Medulla oblongata (tissue), 1 donor: Measurements from ENCODE around the gene CAPN5.
"Not testable (repeated sequence)": the region's sequence is repeated elsewhere in the genome, so short reads cannot be mapped to it uniquely, and the experiment has no call there.

Source experiments
- DNase-seq: peaks from one replicate; pipeline ENCODE4 v3.0.0-alpha.2; 2015; ENCODE audit errors: extremely low spot score

The CAPN5 gene

DNA sequence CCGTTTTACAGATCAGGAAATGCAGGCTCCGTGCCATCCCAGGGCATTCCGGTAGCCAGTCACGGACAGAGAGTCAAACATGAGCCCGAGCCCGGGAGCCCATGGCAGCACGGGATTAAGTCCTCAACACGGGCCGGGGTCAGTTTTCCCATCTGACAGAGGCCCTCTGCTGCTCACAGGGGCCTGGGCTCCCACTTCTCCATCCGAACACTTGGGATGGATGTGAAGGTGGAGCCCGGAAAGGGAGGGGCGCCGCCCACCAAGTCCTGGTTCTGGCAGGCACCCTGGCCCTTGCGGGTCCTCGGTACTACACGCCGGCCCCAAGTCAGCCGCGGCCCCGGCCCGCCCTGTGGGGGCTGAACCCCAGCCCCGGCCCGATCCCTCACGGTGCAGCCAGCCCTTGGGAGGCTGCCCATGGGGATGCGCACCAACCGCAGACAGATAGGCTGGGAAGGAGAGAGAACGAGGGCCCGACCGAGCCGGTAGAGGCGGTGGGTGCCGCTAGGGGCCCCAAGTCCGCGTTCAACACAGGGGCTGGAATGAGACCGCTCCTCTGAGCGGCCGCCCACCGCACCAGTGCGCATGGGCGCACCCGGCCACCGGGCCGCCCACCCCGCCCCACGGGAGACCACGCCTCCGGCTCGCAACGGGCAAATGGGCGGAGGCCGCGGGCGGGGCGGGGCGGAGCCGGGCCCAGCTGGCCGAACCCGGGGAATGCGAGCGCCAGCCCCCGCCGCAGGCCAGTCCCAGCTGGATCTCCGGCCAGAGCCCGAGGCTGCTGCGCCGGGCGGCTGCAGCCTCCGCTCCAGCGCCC is at the start of gene CAPN5:
Gene CAPN5 (plus strand): TSS at position 743 of the 814 bp plus-strand sequence. CDS start 17,916 bp downstream, outside the sequence.
- DNase-seq: peak; percentile 96

DNA sequence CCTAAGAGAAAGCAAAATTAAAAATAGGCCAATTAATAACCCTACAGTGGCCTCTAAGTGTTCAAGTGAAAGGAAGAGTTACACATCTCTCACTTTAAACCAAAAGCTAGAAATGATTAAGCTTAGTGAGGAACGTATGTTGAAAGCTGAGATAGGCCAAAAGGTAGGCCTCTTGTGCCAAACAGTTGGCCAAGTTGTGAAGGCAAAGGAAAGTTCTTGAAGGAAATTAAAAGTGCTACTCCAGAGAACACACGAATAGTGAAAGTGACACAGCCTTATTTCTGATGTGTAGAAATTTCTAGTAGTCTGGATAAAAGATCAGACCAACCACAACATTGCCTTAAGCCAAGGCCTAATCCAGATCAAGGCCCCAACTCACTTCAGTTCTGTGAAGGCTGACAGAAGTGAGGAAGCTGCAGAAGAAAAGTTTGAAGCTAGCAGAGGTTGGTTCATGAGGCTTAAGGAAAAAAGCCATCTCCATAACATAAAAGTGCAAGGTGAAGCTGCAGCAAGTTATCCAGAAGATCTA is 48.3 kb upstream of the CAPN5 start:
- DNase-seq: not testable (repeated sequence)

DNA sequence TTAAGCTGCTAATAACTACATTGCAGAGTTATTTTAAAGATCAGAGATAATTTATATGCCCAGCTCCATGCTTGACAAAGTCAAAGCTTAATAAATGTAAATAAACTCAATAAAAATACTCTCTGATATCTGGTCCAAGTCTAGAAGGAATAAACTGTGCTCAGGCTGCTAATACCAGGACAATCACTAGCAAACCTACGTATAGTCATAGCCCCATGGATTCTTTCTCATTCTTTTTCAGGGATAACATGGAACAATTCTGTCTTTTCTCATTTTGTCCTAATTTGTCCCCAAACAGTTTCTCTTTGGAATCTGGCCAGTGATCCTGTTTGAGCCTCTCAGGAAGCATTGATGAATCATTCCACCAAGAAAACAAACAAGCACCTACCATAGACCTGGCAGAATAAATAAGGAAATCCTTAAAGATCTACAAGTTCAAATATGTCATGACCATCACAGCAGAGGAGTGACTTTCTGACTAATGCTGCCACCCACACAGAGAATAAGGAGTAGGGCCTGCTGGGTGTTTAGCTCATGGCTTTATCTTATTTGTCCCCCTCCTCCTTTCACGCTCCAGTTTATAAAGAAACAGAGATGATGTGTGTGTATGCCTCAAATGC is 46.7 kb upstream of the CAPN5 start:
- no peak for DNase-seq

DNA sequence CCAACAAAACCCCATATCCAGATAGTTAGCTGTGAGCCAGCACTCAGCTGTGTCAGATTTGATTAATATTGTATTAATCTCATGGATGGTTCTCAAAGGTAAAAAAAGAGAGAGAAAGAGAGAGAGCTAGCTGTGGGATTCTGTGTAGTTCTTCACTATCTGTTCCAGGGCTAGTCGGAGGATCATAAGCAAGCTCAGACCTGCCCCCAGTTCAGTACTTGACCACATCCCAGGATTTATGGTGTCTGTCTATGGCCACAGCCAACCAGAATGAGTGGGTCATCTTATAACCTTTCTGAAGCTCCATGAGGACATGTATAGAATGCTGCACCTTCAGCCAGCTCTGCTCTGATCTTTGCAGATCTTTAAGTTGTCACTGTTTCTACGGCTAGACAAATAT is 46.0 kb upstream of the CAPN5 start:
- DNase-seq: no peak

DNA sequence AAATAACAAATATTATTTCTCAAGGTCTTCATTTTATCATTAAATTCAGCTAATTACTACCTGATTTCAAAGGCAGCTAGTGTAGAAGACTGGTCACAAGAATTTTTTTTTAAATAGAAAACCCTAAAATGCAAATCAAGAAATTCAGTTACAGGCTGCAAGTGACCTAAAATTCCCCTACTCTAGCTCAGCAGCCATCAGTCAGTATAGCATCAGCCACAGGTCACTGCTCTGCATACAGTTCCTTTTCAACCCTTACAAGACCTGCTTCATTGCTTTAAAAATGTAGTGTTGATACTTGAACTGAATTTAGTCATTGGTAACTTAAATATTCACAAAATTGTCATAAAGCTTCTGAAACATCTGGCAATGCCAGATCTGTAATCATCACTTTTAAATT is 42.0 kb upstream of the CAPN5 start:
- no peak for DNase-seq

DNA sequence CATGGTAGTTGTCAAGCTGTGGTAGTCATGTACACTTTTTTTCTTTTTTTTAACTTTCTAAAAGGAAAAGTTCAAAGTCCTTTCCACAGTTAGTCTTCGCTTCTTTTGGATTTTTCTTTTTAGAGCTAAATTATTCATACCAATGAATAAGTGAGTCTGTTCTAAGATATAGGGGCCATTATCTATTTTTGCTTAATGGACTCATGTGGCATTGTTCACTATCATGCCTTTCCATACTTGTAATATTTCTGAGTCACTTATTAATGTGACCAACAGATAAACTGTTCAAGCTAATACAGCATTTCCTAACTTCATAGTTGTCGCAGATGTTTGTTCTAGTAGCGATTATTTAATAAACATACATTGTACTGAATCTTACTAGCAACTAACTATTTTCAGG is 40.5 kb upstream of the CAPN5 start:
- no peak for DNase-seq

DNA sequence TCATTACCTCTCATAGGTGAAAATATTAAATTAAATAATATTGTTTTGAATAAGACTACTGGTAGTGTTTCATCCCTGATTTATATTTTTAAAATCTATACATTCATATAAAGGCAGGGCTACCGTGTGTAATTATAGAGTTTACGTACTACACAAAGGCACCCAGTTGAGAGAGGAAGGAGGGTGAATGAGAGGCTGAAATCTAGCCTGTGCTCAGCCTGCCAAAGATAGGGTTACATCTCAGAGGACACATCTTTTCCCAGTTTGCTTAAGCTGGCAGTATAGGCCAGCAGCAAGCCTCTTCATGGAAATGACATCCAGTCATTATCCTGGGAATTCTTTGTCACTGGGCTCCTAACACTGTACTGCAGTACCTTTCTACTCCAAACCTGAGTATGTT is 40.0 kb upstream of the CAPN5 start:
- no peak for DNase-seq

DNA sequence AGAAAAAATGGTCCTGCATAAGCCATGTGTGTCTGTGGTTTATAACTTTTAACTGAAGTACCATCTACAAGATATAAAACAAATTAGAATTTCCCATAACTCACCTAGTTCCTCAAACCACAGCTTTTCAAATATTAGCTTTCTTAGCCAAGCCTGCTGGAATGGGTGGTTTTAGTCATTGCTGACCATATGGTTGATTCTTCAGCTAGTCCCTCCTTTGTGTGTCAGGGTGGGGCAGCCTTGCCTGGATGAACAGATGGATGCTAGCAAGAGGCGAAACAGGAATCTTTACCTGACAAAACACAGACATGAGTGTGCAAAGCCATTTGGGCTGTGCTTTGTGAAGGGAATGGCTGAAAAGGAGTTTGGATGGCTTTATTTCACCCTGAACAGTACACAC is 39.5 kb upstream of the CAPN5 start:
- no peak for DNase-seq

DNA sequence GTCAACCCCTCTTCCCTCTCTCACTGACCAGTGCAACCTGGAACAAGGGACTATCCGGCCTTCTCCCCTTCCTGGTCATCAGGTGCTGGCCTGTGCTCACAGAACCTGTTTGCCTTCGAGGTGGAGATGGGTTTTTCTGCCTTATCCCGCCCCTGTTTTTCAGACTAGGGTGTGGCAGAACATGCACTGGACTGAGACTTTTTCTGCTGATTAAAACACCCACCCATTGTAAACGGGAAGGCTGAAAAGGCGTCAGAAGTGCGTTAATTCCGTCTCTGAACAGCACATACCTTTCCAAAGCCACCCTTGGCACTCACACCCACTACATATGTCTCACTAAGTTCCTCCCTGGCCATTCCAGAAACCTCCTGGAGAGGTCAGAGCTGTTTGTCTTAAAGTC is 36.9 kb upstream of the CAPN5 start:
- no peak for DNase-seq

DNA sequence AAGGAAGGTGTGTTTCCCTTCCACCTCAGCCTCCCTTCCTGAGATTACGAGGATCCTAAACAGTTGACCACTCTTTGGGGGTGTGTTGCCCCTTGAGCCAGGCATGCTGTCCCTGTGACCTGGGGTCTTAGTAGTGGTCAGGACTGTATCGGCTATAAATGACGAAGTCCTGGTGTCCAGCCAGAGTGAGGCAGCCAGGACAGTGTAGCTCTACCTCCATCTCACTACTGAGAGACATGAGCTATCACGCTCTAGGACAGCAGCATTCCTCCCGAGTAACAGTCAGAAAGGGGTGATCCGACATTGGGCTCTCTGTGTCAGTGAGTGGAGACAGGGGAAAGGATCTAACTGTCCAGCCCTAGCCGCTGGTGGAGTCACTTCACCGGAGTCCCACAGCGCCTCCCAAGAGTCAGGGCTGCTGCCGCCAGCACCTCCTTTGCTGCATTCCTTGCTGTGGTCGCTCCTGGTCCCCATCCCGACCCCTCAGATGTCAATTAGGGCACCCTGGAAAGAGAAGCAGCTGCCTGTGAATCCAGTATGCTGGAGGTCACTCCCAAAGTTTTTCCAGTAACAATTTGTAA is 35.8 kb upstream of the CAPN5 start:
- no peak for DNase-seq

DNA sequence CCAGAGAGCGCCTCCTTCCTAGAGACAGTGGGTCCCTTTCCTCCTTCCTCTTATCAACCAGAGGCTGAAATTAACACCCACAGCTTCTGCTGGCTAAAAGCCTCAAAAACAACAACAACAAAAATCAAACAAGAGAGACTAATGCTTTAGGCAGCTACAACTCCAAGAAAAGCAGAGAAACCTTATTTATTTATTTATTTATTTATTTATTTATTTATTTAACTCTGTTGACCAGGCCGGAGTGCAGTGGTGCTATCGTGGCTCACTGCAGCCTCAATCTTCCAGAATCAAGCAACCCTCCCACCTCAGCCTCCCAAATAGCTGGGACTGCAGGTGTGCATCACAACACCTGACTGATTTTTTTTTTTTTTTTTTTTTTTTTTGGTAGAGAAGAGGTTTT is 35.2 kb upstream of the CAPN5 start:
- no peak for DNase-seq

DNA sequence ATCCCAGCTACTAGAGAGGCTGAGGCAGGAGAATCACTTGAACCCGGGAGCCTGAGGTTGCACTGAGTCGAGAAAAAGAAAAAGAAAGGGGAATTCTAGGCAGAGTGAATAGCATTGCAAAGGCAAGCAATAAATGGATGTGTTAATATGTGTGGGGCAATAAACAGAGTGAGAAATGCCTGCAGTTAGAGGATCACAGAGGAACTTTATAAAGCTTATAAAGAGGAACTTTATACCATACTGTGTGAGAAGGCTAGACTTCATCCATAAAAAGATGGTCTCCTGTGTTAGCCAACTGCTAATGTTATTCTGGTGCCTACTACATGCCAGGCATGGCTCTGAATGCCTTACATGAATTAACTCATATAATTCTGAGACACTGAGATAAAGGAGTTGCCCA is 31.7 kb upstream of the CAPN5 start:
- no peak for DNase-seq

DNA sequence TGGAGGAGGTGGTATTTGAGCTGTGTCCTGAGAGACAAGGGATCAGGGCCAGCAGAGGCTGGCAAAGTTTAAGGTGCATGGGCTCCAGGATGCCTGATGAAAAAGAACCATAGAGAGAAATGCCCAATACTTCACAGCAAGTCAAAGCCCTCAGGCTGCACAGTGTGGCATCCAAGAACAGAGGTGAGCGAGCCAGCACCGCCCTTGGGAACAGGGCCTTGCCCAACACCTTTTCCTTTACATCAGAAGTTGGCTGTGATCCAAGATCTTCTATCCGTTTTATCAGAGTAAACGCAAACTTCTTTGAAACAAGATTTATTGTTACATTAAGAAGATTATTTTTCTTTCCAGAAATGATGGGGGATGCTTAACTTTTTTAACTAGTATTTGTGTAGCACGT is 31.2 kb upstream of the CAPN5 start:
- no peak for DNase-seq

DNA sequence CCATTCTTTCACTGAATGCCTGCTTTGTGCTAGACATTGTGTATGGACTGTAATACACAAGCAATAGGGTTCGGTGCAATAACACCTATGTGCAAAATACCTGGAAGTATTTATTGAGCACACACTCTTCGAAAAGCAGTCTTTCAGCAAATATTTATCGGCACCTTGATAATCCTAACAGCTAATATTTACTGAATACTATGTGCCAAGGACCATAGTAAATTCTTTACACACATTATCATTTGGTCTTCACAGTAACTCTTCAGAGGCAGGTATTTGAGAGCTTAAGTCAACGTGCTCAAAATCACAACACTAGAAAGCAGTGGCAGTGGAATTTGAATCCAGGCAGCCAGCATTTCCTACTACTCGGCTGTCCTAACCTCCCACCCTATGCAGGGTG is 30.4 kb upstream of the CAPN5 start:
- no peak for DNase-seq

DNA sequence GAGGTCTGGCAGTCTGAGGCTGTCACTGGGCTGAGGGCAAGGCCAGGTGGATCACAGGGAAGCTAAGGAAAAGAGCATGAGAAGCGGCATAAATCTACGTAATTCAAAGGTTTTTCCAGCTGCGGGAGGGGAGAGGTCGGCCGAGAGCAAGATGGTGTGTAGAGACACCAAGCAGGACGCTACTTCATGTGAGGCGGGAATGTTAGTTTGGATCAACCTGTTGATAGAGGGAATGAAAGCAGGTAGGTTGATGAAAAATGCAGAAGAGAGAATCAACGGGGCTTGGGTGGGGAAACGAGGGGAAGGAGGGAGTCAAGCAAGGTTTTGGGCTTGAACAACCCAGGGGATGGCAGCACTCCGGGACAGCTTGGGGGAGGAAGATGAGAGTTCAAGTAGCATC is 29.7 kb upstream of the CAPN5 start:
- no peak for DNase-seq

DNA sequence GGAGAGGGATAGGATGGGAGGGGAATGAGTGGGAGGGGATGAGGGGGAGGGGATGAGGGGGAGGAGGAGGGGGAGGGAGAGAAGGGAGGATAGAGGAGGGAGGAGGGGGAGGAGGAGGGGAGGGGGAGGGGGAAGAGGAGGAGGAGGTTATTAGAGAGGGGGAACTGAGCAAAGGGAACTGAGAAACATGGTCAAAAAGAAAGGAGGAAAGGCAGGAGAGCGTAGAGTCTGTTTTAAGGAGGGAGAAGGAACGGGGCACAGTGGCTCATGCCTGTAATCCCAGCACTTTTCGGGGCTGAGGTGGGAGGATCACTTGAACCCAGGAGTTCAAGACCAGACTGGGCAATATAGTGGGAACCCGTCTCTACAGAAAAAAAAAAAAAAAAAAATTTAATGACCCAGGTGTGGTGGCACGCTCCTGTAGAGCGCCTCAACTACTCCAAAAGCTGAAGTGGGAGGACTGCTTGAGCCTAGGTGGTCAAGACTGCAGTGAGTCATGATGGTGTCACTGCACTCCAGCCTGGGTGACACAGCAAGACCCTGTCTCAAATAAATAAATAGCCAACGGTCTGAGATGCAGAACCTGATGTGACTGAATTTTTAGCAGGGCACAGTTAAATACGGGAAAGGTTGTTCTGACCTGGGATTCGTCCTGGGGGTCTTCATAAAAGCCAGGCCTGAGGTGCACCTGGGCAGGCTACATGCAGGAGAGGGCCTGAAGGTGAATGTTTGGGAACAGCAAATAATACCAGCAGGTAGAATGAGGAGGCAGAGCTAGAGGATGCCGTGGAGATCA is 28.5 kb upstream of the CAPN5 start:
- DNase-seq: no peak

DNA sequence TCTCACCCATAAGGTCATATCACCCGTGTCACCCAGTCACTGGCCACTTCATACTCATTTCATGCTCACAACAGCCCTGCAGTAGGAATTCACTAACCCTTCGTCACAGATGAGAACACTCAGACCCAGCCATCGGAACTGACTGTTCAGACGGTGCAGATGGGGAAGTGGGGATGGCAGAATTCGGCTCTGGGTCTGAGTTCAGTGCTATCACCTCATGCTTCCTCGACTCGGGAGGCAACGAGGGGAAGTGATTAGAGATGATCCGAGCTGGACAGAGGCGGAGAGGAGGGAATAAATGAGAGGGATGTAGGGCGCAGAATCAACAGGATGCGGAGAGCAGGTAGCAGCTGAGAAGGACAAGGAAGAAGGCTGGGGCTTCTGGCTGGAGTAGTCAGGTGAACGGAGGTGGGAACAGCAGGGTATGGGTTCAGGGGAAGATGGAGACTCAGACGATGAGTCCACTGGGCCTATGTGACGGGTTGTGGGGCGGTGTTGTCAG is 27.9 kb upstream of the CAPN5 start:
- DNase-seq: no peak

DNA sequence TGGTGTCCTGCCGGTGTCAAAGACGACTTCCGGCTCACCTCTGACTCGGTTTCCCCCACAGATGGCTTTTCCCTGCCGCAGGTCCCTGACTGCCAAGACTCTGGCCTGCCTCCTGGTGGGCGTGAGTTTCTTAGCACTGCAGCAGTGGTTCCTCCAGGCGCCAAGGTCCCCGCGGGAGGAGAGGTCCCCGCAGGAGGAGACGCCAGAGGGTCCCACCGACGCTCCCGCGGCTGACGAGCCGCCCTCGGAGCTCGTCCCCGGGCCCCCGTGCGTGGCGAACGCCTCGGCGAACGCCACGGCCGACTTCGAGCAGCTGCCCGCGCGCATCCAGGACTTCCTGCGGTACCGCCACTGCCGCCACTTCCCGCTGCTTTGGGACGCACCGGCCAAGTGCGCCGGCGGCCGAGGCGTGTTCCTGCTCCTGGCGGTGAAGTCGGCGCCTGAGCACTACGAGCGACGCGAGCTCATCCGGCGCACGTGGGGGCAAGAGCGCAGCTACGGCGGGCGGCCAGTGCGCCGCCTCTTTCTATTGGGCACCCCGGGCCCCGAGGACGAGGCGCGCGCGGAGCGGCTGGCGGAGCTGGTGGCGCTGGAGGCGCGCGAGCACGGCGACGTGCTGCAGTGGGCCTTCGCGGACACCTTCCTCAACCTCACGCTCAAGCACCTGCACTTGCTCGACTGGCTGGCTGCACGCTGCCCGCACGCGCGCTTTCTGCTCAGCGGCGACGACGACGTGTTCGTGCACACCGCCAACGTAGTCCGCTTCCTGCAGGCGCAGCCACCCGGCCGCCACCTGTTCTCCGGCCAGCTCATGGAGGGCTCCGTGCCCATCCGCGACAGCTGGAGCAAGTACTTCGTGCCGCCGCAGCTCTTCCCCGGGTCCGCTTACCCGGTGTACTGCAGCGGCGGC is 27.0 kb upstream of the CAPN5 start:
- no peak for DNase-seq

DNA sequence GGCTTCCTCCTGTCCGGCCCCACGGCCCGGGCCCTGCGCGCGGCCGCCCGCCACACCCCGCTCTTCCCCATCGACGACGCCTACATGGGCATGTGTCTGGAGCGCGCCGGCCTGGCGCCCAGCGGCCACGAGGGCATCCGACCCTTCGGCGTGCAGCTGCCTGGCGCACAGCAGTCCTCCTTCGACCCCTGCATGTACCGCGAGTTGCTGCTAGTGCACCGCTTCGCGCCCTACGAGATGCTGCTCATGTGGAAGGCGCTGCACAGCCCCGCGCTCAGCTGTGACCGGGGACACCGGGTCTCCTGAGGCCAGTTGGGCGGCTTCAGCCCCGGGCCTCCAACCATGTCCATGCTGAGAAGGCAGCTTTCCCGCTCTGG is 26.4 kb upstream of the CAPN5 start:
- DNase-seq: no peak

DNA sequence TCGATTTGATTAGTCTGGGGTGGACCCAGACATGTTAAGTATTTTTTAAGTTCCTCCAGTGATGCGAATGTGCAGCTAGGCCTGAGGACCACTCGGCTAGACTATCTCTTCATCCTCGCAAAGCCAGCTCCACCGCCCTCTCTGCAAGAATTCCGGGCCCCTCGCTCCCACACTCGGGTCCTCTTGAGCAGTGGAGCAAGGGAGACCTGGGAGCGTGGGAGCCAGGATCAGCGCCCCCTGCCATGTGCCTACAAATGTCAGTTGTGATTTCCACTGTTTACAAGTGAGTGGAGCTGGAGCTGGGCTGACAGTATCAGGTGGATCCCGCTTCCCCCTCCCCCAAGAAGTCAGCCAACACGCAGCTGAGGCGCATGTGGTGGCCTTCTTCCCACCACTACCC is 25.9 kb upstream of the CAPN5 start:
- no peak for DNase-seq
